Measurements from ENCODE around the gene WNT3A.
"Not testable (repeated sequence)": the region's sequence is repeated elsewhere in the genome, so short reads cannot be mapped to it uniquely, and the experiment has no call there.

The WNT3A gene

DNA sequence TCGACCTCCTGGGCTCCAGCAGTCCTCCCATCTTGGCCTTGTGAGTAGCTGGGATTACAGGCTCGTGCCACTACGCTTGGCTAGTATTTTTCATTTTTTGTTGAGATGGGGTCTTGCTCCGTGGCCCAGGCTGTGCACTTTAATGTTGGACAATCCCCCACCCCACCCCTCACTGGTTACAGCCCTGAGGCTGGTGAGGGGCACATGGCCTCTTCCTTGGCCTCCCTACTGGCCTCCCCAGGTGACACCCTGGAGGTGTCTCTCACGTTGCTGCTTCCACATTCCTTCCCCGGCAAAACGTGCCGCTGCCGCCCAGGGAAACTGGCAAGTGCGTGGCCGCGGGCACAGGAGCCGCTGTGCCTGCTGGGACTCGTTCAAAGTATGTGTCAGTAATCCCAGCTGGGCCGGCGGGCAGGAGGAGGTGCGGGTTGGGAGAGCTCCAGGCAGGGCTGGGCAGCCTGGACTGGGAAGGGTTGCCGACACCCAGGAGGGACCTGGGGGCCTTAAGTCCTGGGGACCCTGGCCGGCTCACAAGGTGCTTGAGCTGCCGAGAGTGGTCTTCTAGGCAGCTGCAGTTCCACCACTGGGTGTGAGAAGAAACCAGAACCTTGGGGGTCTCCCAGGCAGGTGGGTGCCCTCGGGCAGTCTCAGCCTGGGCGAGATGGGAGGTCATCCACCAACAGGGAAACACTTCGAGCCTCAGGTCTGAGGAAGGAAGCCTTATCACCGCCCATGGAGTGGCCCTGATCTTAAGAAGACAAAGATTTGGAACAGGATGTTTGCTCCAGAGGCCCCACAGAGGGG is 6.5 kb downstream of the WNT3A start:
- no peak for DNase-seq

DNA sequence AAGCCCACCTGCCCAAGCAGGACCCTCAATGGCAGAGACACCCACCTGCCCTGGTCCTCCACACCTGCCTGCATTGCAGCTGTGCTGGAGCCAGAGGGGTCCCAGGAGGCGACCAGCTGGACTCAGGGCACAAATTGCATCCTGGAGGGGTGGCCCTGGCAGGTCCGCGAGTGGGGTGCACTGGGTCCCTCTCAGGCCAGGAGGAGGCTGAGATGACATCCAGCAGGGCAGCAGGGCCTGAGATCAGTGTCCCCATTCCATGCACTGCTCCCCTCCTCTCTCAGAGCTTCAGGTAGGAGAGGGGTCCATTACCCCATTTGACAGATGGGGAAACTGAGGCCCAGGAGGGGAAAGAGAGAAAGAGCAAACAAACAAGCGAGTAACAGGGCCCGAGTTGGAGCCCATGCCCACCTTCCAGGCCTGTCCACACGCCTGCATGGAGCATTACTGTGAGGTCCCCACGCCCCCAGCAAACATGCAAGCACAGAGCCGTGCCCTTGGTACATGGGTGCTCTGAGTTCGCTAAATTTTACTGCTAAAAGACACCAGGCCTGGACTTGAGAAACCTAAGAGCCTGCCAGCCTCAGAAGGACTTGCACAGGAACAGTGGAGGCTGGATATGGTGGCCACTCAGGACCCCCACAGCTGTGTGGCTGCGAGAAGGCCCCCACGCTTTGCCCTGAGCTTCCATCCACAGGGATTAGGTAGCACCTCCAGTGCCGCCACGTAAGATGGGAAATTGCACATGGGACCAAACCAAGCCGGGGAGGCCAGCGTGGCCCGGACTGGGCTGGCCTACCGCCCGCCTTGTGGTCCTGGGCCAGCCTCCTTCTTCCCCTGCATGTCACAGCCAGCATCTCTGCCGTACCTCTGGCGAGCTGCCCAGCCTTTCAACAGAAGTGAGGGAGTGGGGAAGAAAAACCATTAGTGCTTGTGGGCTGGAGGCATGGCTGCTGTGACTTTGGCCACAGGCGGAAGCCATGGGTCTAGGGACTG is 7.4 kb downstream of the WNT3A start:
- no peak for DNase-seq

DNA sequence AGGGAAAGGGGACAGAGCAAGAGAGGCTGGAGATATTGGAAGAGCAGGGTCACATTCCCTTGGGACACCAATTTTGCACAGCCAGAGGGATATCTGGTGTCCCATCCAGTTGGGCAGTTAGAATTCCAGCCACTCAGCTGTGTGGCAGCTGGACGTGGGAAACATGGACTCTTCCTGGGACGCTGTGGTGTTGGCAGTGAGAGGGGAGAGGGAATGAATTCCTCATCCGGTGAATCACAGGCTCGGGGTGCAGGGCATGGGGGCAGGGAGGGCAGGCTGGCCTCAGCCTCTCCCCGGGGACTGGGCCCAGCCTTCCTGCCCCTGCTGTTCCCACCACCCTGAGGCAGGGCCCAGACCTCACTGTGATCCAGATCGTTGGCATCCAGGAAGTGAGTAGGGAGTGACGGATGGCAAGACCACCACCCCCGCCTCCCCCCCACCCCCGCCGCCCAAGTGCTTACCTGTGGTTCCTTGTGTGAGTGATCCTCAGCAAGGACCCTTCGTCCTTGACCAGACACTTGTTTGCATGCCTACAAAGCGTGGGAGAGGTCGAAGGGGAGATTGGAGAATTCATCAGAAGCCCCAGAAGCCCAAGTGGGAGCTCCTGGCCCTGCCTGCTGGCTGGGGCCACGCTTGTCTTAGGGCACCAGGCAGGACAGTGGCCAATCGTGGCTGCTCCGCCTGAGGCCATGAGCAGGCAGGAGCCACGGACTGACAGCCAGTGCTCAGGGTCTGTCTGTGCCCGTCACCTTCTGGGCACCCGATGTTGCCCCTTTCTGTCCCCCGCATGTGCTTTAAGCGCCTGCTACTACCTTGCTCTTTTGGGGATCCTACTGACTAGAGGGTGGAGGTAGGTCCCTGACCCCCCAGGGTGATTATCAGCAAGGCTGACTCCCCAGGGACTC is 8.7 kb downstream of the WNT3A start:
- DNase-seq, result no peak

DNA sequence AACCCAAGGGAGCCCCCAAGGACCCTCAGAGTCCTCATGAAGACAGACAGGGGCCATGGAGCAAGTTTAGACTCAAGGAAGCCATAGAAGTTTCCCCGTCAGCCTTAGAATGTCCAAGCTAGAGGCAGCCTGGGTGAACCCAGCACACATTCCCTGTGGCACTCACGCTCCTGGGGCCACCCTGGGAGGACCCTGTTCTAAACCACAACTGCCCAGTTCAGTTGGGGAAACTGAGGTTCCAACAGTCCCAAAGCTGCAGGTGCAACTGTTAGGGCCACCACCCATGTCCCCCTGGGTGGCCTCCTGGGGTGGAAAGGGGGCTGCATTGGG is 9.3 kb downstream of the WNT3A start:
- no peak for DNase-seq

DNA sequence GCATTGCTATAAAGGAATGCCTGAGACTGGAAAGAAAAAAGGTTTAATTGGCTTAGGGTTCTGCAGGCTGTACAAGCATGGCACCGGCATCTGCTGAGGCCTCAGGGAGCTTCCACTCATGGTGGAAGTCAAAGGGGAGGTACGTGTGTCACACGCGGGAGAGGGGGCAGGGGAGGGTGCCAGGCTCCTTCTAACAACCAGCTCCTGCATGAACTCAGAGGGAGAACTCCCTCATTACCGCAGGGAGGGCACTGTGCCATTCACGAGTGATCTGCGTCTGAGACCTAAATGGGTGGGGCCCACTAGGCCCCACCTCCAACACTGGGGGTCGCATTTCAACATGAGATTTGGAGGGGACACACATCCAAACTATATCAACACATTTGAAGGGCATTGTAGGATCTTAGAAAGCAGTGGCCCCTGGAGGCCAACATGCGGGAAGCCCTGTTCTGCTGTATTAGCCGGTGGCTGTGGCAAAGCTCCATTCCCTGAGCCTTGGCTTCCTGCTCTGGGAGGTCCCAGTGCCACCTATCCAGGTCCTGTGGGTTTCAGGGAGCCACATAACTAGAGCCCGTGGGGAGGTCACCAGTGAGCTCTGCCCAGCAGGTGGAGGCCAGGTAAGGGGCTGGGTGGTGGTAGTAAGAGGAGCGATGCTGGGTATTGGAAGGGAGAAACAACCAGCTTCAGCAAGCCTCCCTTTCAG is 10.0 kb downstream of the WNT3A start:
- DNase-seq, result no peak

DNA sequence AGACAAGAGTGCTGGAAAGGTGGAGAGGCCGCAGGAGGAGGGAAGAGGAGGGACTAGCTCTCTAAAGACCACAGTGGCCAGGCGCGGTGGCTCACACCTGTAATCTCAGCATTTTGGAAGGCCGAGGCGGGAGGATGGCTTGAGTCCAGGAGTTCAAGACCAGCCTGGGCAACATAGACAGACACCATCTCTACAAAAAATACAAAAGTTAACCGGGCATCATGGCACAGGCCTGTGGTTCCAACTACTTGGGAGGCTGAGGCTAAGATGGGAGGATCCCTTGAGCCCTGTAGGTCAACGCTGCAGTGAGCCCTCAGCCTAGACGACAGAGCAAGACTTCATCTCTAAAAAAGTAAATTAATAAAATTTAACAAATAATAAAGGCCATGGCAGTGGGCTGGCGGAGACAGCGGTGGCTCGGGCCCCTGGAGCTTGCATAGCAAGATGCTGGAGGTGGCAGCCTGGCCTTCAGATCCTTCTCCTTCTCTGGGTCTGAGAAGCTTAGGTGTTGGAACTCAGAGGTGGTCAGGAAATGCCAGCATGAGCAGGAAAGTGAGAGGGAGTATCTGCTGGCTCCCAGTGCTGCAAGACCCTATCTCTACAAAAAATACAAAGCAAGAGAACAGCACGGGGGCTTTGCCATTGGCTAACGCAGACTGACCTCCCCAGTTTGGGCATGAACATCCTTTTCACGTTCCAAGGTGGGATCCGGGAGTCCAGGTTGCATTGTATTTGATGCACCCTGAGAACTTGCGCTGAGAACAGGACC is 10.7 kb downstream of the WNT3A start:
- no peak for DNase-seq

DNA sequence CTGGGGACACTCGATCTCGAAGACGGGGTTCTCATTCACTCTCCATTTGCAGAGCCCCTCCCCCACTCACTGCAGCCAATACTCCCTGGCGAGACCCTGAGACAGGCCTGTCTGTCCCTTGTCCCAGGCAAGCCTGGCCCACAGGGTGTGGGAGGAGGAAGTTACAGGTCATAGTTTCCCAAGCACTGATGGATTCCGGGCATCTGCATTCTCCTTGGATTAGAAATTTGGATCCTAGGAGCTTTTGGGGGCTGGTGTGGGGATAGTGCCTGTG is 11.3 kb downstream of the WNT3A start:
- DNase-seq, result no peak

DNA sequence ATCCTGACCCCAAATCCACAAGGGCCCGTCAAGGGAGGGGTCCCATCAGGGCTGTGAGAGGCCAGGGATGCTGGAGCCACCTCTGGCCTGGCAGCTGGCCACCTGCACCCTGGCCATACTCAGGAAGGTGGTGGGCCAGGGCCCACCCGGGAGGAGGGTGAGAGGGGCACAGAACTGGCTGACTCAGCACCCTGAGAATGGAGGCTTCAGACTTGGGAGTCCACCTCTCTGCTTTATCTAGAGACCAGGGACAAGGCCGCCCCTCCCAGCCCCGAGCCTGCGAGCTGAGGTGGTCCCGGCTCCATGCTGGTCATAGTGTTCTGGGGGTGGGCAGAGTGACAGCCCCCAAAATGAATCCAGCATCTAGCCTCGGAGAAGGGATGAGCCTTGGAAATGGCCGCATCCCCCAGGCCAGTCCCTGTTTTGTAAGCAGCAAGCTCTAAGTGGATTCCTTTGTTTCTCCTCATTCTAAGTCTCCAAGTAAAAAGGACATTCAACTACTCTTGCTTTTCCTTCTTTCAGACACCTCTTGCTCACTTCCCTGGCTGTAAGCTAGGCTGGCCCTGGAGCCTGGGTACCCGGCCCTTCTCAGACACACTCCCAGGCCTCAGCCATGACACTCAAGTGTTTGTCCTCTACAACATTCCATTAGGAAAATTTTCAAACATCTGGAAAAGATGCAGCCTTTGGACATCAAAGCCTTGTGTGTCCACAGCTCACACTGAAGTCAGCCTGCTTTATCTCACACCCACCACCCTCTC is 12.3 kb downstream of the WNT3A start:
- no peak for DNase-seq

DNA sequence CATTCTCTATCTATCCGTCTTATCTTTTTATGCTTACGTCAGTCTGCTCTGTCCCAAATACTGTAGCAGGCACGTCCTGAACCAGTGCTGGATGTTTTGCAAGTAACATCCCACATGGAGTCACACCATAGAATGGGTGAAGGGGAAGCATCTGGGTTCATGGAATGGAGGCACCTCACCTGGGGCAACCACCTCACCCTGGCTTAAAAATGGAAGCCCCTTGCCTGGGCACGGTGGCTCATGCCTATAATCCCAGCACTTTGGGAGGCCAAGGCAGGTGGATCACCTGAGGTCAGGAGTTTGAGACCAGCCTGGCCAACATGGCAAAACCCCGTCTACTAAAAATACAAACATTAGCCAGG is 12.9 kb downstream of the WNT3A start:
- DNase-seq, result not testable (repeated sequence)

DNA sequence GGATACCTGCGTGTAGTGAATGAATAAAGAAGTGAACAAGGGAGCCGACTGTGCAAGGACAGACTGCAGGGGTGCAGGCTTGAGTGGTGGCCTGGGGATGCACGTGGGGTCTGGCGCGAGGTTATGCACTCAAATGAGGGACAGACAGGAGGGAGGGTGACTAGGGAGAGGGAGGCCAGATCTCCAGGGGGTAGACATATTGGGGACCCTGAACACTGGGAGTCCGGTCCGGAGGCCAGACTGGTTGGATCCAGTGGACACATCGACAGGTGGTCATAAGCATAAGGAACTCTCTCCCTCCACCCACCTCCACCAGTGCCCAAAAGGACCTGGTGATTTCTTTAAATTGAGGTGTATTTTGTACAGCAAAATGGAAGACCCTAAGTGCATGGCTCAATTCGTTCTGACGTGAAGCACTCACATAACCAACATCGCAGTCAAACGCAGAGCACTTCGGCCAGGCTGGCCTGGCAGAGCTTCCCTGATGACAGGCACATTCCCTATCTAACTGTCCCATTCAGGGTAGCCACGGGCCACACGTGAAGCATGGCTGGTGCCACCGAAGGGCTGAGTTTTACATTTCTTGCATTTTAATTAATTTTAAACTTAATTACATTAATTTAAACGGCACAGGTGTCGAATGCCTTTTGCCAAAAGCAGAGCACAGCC is 14.0 kb downstream of the WNT3A start:
- no peak for DNase-seq

DNA sequence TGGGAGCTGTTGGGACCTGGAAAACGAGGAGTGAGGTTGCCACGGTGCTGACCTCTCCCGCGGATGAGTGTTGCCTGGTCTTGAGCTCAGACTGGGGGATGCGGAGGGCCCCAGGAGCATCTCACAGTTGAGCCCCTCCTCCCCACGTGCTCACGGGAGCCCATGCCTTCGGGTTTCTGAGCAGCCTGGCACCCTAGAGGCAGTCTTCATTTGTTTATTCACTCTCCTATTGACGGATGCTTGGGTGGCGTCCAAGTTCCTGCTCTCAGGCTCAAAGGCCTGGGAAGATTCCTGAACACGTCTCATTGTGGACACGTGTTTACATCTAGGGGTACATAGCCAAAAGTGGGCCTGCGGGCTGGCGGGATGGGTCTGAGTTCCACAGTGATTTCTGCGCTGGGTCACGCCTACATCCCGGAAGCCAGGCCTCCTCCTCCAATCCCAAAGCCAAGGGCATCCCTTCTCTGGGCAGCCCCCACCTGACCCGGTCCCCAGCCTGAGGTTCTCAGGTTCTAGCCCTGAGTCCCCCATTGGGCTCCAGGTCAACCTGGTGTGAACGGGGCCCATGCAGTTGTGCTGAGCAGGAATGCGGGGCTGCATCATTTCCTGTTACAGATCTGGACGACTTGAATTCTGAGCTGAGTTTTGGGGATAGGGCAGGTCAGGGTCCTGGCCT is 14.7 kb downstream of the WNT3A start:
- no peak for DNase-seq

DNA sequence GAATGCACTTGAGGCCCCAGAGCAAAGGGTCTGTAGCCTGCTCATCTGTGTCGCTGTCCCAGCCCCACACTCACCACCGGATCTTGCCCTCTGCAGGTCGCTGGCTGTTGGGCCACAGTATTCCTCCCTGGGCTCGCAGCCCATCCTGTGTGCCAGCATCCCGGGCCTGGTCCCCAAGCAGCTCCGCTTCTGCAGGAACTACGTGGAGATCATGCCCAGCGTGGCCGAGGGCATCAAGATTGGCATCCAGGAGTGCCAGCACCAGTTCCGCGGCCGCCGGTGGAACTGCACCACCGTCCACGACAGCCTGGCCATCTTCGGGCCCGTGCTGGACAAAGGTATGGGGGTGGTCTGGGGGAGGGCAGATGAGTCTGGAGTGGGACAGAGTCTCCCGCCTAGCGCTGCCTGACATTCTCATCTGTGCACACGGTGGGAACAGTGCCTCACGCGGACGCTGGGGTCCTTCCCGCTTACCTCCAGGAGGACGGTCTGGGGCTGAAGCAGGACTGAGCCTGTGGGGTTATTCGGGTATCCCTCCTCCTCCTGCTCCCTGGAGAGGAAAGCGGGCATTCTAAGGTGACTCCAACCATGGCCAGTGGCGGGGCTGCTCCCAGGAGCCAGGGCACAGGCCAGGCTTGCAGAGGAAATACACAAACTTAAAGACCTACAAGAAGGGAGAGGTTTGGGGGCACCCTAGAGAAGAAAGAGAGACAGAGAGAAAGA is 15.9 kb downstream of the WNT3A start:
- DNase-seq, result no peak

DNA sequence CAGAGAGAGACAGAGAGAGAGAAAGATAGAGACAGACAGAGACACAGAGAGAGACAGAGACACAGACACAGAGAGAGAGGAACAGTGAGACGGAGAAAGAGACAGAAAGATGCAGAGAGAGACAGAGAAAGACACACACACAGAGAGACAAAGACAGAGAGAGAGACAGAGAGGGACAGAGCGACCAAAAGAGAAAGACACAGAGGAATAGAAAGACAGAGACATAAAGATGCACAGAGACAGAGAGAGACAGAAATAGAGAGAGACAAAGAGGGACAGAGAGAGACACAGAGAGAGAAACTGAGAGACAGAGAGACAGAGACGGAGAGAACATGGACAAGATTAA is 16.5 kb downstream of the WNT3A start:
- DNase-seq, result no peak

DNA sequence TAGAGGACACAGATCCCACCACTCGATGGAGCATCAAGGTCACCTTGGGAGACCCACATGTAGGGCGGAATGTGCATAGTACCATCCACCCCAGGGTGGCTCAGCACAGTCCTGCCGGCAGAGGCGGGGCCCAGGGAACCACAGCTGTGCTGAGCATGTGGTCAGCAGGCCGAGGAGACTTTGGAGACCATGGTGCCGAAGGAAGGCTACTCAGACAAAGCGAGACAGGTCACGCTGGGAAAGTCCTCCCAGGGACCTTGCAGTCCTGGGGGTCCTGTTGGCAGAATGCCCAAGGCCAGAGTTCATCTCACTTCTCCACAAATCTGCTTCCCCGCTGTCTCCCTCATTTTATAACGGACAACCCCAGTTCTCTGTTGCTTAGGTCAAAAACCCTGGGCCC is 22.5 kb downstream of the WNT3A start:
- no peak for DNase-seq

DNA sequence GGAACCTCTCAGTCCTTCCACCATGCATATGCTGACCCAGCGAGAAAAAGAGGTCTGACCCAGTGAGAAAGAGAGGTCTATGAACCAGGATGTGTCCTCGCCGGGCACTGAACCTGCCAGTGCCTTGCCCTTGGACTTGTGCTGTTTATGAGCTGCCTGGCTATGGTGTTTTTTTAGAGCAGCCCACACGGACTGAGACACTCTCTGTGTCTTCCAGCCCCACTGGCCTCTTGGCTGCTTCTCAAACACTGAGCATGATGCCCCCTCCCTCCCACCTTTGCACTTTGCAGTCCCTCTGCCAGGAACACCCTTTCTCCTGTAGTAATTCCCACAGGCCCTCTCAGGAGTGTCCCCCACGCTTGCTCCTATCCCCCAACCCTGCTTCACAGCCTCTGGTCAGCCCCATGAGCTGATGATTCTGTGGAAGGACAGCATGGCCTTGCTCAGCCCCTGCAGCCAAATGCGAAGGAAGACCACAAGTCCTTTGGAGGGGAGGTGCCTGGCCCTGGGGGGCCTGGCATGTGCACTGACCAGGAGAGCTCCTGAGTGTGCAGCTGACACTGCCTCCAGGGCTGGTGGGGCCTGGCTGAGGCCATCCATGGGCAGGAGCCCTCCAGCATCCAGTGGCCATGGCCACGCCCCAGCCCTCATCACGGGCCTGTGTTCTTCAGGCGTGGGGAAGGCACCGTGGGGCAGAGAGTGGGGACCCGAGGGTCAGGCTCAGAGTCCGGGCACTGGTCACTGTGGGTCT is 23.8 kb downstream of the WNT3A start:
- no peak for DNase-seq

DNA sequence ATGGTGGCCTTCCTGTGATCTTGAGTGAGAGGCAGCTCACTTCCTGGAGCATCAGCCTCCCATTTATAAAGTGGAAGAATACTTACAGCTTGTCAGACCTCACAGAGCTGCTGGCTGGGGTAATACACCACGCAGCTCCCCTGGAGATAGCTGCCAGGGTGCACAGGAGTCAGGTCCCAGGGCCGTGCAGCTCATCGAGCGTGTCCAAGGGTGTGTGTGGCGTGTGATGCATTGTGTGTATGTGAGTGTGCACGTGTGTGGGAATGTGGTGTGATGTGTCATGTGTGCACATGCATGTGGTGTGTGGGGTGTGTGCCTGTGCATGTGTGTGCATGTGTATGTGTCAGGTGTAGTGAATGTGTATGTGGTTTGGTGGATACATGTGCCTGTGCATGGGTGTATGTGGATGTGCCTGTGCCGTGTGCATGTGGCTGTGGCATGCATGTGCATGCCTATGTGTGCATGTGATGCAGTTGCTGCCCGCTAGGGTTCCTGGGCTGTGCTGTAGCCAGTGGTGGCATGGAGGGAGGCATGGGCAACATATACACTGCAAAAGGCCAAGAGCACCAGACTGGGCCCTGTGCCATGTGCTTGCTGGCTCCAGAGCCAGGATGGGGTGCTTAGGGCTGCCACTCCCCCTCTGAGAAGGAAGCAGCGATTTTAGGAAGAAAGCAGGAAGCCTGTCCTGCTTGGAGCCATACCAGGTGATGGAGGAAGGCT is 24.6 kb downstream of the WNT3A start:
- no peak for DNase-seq

DNA sequence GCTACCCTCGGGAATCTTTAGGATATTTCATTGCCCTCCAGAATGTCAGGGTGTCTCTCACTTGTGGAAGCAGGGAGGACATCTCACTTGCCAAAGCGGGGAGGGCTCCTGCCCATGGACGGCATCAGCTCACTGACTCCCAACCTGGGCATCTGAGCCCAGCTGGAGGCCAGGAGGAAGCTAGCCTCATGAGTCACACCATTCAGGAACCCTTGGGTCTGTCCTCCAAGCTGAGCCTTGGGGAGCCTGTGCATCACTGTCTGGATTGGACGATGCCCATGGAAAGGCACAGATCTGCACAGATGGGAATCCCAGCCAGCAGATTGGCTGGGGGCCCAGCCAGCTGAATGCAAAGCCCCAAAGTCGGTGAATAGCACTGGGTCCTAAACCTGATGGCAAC is 25.2 kb downstream of the WNT3A start:
- no peak for DNase-seq

DNA sequence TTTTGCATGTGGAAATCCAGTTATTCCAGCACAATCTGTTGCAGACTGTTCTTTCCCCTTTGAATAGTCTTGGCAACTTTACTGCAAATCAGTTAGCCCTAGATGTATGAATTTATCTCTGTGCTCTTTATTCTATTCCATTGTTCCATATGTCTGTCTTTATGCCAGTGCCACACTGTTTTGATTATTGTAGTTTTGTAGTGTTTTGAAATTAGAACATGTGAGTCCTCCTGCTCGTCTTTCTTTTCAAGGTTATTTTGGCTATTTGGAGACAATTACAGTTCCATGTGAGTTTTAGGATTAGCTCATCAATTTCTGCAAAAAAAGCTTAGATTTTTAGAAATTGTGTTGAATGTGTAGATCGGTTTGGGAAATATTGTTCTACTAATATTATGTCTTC is 26.6 kb downstream of the WNT3A start:
- no peak for DNase-seq

Measured in CD4-positive, alpha-beta T cell treated with Interleukin-1 beta for 1 hour (primary cell).